Epithelial cell of prostate (primary cell): ENCODE results near the gene DCLRE1B.
A peak's percentile ranks its signal among the peaks of the same experiment; 100 is the strongest.
"Not testable (repeated sequence)": the region's sequence is repeated elsewhere in the genome, so short reads cannot be mapped to it uniquely, and the experiment has no call there.

Experiments
- DNase-seq: peaks from one replicate; pipeline ENCODE4 v3.0.0-alpha.2; 2011; ENCODE audit warnings: low read depth, low spot score
- H3K27ac ChIP-seq: fragments of 450-650 bp; 2 replicates; pipeline ENCODE4 v1.5.1; 2017; ENCODE audit warnings: mild to moderate bottlenecking

Gene DCLRE1B

GRCh38 chr1:113943028-113943811 lies 38.1 kb downstream of the DCLRE1B start:
- no peak overlapping the region for H3K27ac ChIP-seq
- no peak for DNase-seq

GRCh38 chr1:113945329-113945728 lies 40.2 kb downstream of the DCLRE1B start:
- H3K27ac ChIP-seq = no peak overlapping the region
- DNase-seq = no peak

- H3K27ac ChIP-seq = no peak overlapping the region
- no peak for DNase-seq
Observed at GRCh38 chr1:113946112-113946511, 41.0 kb downstream of the DCLRE1B start.

- DNase-seq = no peak
- H3K27ac ChIP-seq = peak overlapping the region; percentile 1
Observed at GRCh38 chr1:113946678-113947387, 41.7 kb downstream of the DCLRE1B start.

DNA sequence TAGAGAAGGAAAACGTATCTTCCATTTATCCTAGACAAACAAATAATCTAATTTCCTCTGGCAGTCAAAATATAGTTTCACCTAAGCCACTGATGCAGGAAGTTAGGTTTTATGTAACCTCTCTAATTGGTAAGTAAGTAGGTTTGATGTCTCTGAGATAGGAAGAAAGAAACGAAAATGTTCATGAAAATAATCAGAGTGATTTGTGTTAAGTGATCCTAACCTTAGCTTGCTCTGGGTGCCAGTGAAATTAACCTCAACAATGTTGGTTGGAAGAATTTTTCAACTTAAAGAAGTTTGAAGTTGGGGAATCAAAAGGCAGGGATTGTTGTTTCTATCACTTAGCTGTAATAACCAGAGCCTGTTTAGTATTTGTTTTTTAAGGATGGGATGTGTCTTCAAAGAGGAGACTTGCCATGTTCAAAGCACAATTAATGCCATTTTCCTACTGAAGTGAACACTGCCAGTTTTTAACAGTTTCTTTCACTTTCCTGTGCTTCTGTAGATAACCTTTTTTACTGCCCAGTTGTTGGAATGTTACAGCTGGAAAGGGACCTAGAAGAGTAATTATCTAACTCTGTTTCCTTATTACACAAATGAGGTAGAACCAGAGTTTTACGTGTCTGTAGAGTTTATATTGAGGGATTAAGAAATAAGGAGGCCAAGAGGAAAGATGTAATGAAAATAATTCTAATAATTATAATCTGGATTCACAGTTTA lies 42.4 kb downstream of the DCLRE1B start:
- peak overlapping the region; percentile 1 for H3K27ac ChIP-seq
- DNase-seq = no peak

DNA sequence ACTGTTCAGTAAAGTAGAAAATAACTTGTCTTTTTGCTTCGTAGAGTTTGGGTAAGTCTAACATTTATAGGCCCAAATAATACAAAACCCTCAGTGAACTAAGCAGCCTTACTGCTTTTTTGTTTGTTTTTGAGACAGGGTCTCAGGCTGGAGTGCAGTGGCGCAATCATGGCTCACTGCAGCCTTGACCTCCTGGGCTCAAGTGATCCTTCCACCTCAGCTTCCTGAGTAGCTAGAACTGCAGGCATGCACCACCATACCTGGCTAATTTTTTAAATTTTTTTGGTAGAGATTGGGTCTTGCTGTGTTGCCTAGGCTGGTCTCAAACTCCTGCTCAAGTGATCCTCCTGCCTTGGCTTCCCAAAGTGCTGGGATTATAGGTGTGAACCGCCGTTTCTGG lies 43.0 kb downstream of the DCLRE1B start:
- not testable (repeated sequence) for DNase-seq, H3K27ac ChIP-seq

GRCh38 chr1:113949007-113949406 lies 43.9 kb downstream of the DCLRE1B start:
- no peak for DNase-seq
- H3K27ac ChIP-seq = no peak overlapping the region

- no peak for DNase-seq
- H3K27ac ChIP-seq = no peak overlapping the region
Observed at GRCh38 chr1:113950908-113951307, 45.8 kb downstream of the DCLRE1B start.

- no peak overlapping the region for H3K27ac ChIP-seq
- DNase-seq = no peak
Observed at GRCh38 chr1:113951719-113952118, 46.6 kb downstream of the DCLRE1B start.

DNA sequence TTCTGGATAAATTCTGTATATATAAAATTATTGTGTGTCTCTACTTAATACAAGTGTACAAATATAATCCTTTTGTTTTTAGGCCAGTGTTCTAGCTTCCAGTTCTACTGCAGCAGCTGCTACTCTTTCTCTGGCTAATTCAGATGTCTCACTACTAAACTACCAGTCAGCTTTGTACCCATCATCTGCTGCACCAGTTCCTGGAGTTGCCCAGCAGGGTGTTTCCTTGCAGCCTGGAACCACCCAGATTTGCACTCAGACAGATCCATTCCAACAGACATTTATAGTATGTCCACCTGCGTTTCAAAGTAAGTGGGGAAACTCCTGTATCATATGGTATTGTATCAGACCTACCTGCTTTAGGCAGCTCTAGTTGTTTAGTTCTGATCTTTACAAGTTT lies 52.9 kb downstream of the DCLRE1B start:
- no peak overlapping the region for H3K27ac ChIP-seq
- DNase-seq = no peak

GRCh38 chr1:113958691-113959090 lies 53.6 kb downstream of the DCLRE1B start:
- DNase-seq = no peak
- no peak overlapping the region for H3K27ac ChIP-seq

DNA sequence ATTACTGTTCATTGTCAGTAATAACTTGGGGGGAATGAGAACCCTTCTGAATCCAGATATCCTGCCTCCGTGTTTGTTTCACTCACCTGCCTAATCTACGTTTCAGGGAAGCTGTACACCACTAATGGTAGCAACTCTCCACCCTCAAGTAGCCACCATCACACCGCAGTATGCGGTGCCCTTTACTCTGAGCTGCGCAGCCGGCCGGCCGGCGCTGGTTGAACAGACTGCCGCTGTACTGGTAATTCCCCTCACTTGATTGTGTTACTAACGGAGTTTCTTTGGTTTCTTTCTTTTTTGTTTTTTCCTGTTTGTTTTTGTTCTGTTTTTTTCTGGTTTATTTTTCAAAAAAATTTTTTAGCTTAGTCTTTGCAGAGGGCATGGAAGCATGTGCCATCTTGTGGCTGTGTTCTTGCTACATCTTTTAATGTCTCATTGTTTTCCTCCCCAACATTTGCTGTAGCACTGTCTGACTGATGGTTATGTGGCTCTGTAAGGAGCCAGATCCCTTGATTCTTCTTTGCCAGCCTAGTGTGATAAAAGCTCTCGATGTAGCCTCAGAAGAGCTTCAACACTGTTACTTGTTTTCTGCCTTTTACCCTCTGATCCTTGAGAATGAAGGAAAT lies 58.3 kb downstream of the DCLRE1B start:
- DNase-seq = no peak
- H3K27ac ChIP-seq = no peak overlapping the region
